Natural killer cell (primary cell): ENCODE data around the gene ZNF765. TPM values are rescaled to one million over a fixed set of nuclear protein-coding genes. Genes with fewer than 3 reads are reported as not detected.
A peak's percentile ranks its signal among the peaks of the same experiment; 100 is the strongest.
"Not testable (repeated sequence)": the region's sequence is repeated elsewhere in the genome, so short reads cannot be mapped to it uniquely, and the experiment has no call there.

ENCODE experiments used
- ATAC-seq, 3 donors: fragments of 150-1000 bp in 2 of 3; fragments of 200-7000 bp in 1 of 3; cut with Tn5 transposase; 1 replicate in 1 of 3; 2 replicates in 2 of 3; pipeline ENCODE4 v1.10.0; 2021; ENCODE audit warnings: mild to moderate bottlenecking in 2 of 3, moderate library complexity in 2 of 3
- DNase-seq, 2 donors: peaks; one replicate each; pipeline versions ENCODE4 v3.0.0 to v3.0.0-alpha.2; 2013 to 2021; ENCODE audit warnings: mixed read lengths in 1 of 2
- H3K27ac ChIP-seq: one replicate; pipeline ENCODE4 v1.5.1; 2013; ENCODE audit warnings: mild to moderate bottlenecking, low read length
- H3K27me3 ChIP-seq: one replicate; pipeline ENCODE4 v1.6.1; 2013; ENCODE audit warnings: low read length; ENCODE audit not compliant: control insufficient read depth, insufficient read depth
- H3K36me3 ChIP-seq: one replicate; pipeline ENCODE4 v1.6.1; 2013; ENCODE audit warnings: low read length; ENCODE audit not compliant: control insufficient read depth, insufficient read depth
- H3K4me1 ChIP-seq: one replicate; pipeline ENCODE4 v1.6.1; 2013; ENCODE audit warnings: low read length; ENCODE audit not compliant: control insufficient read depth, insufficient read depth
- H3K4me3 ChIP-seq: one replicate; pipeline ENCODE4 v1.5.1; 2013; ENCODE audit warnings: low read length
- H3K9me3 ChIP-seq: one replicate; pipeline ENCODE4 v1.6.1; 2013; ENCODE audit warnings: low read length; ENCODE audit not compliant: control insufficient read depth, insufficient read depth
- H3K27ac Mint-ChIP-seq, 2 donors: one replicate each; pipeline ENCODE4 v1.8.0; 2022; ENCODE audit warnings: mild to moderate bottlenecking in 2 of 2, mixed read lengths in 2 of 2, moderate library complexity in 1 of 2
- H3K27me3 Mint-ChIP-seq, 2 donors: one replicate each; pipeline ENCODE4 v1.8.0; 2022; ENCODE audit warnings: low read depth in 2 of 2, mixed read lengths in 2 of 2
- H3K36me3 Mint-ChIP-seq: one replicate; pipeline ENCODE4 v1.8.0; 2022; ENCODE audit warnings: mixed read lengths
- H3K4me1 Mint-ChIP-seq, 2 donors: one replicate each; pipeline ENCODE4 v1.8.0; 2022; ENCODE audit warnings: mixed read lengths in 2 of 2
- H3K4me3 Mint-ChIP-seq: one replicate; pipeline ENCODE4 v1.8.0; 2022; ENCODE audit warnings: mild to moderate bottlenecking, moderate library complexity, mixed read lengths
- H3K9me3 Mint-ChIP-seq, 2 donors: one replicate each; pipeline ENCODE4 v1.8.0; 2022; ENCODE audit warnings: mixed read lengths in 2 of 2
- CTCF ChIP-seq: fragments of 200-600 bp; IDR thresholded peaks from one replicate; pipeline ENCODE4 v1.8.0; 2022; ENCODE audit warnings: antibody characterized with exemption
- WGBS: methylation state at CpG from one replicate; pipeline ENCODE4 v1.1.7; 2013; ENCODE audit warnings: missing lambda C conversion rate; ENCODE audit not compliant: insufficient coverage; 5-methylcytosine and 5-hydroxymethylcytosine counted together
- intact Hi-C: fragments of 100-400 bp; cut with micrococcal nuclease; formaldehyde crosslinking; loops from one replicate; pipeline ENCODE4 v1.14.2; 2022
- total RNA-seq, 4 donors: library from RNA; stranded (reverse); fragments of 120-200 nt in 1 of 4; gene quantifications; one replicate each; pipeline versions ENCODE4 v1.2.3 to v1.2.4, GENCODE V29; 2013 to 2022

Gene ZNF765
- total RNA-seq: 10 to 100 TPM in 2 of 3 donors, 1 to 10 TPM in 1; 8.5 to 16.4 (median 11.8) TPM
- total RNA-seq (2013): 24.8 TPM

- Histone ChIP-seq H3K36me3 (peaks cover 13% of the 10 kb centered on the region), H3K4me1 (peaks cover 16% of the 10 kb centered on the region), H3K9me3 (peaks cover 12% of the 10 kb centered on the region), H3K27ac (peak within 1 kb of the TSS; percentile 62), H3K4me3 (peak within 1 kb of the TSS; percentile 74), H3K27me3 (no peaks in the 10 kb centered on the region)
- intact Hi-C loops: loop anchor here (1.0 to 10.0 kb wide), 3 partner anchors 30 to 200 kb away; partner anchors contain the start of genes ZNF525 and ZNF665
- no peaks in the 10 kb centered on the region for H3K27me3 Mint-ChIP-seq
- TF ChIP-seq CTCF: peak; percentile 57
- DNase-seq (peak; percentile 97 to 99), ATAC-seq (peak; percentile 97 to 99 (median 98))
- WGBS: under 1% methylated on average over 58 of the region's 58 CpGs
- H3K27ac Mint-ChIP-seq: peak within 1 kb of the TSS; percentile 90 to 93
- H3K4me3 Mint-ChIP-seq: peak within 1 kb of the TSS; percentile 97
- H3K4me1 Mint-ChIP-seq: peaks cover 19% of the 10 kb centered on the region in 2 donors
- peaks cover 4% of the 10 kb centered on the region for H3K36me3 Mint-ChIP-seq
- no peaks in the 10 kb centered on the region for H3K9me3 Mint-ChIP-seq
Observed at GRCh38 chr19:53394974-53395839, at the start of gene ZNF765. TSS of gene ZNF765 (plus strand) at chr19:53395149. CDS start at chr19:53398016, 2,867 bp downstream.

GRCh38 chr19:53355739-53356138 lies 39.2 kb upstream of the ZNF765 start:
- intact Hi-C loops: no loop called here
- H3K4me1 ChIP-seq: no peaks in the 10 kb centered on the region
- peaks cover 10% of the 10 kb centered on the region for H3K36me3 ChIP-seq
- WGBS: no CpG with 5 or more reads among the region's 1 CpG
- H3K9me3 Mint-ChIP-seq: peaks cover 13 to 19% of the 10 kb centered on the region in 2 donors
- H3K27ac Mint-ChIP-seq: no peak overlapping the region
- TF ChIP-seq CTCF: no peak
- H3K27me3 Mint-ChIP-seq: no peaks in the 10 kb centered on the region
- DNase-seq: no peak
- peaks cover 45% of the 10 kb centered on the region for H3K36me3 Mint-ChIP-seq
- H3K4me1 Mint-ChIP-seq: peaks cover 0 to 6% of the 10 kb centered on the region in 2 donors
- ATAC-seq: no peak
- no peak overlapping the region for H3K4me3 Mint-ChIP-seq
- no peak overlapping the region for H3K27ac ChIP-seq
- H3K27me3 ChIP-seq: no peaks in the 10 kb centered on the region
- H3K9me3 ChIP-seq: peaks cover 64% of the 10 kb centered on the region
- H3K4me3 ChIP-seq: no peak overlapping the region

- H3K4me3 Mint-ChIP-seq: no peak overlapping the region
Observed at GRCh38 chr19:53357821-53358581, 36.9 kb upstream of the ZNF765 start.

GRCh38 chr19:53360056-53360455 lies 34.9 kb upstream of the ZNF765 start:
- ATAC-seq, H3K4me1 Mint-ChIP-seq, H3K27ac Mint-ChIP-seq, DNase-seq, H3K27ac ChIP-seq, H3K27me3 Mint-ChIP-seq, H3K4me3 ChIP-seq, H3K4me1 ChIP-seq, intact Hi-C loops, H3K36me3 ChIP-seq, H3K4me3 Mint-ChIP-seq, H3K9me3 Mint-ChIP-seq, H3K27me3 ChIP-seq: not testable (repeated sequence)
- peaks cover 31% of the 10 kb centered on the region for H3K9me3 ChIP-seq
- peaks cover 12% of the 10 kb centered on the region for H3K36me3 Mint-ChIP-seq
- WGBS: 95% methylated on average over 6 of the region's 10 CpGs

More at GRCh38 chr19:53357821-53358581, 36.9 kb upstream of the ZNF765 start:
- peaks cover 46% of the 10 kb centered on the region for H3K9me3 ChIP-seq
- Mint-ChIP-seq H3K4me1 (peaks cover 0 to 6% of the 10 kb centered on the region in 2 donors), H3K27me3 (no peaks in the 10 kb centered on the region), H3K9me3 (peaks cover 5 to 6% of the 10 kb centered on the region in 2 donors), H3K27ac (no peak overlapping the region), H3K36me3 (peaks cover 23% of the 10 kb centered on the region)
- H3K27ac ChIP-seq: no peak overlapping the region
- ATAC-seq: no peak
- no peaks in the 10 kb centered on the region for H3K4me1 ChIP-seq
- no peak for DNase-seq
- no peak for TF ChIP-seq CTCF
- WGBS: 67% methylated on average over 33 of the region's 35 CpGs
- H3K27me3 ChIP-seq: no peaks in the 10 kb centered on the region
- H3K4me3 ChIP-seq: no peak overlapping the region
- no peaks in the 10 kb centered on the region for H3K36me3 ChIP-seq
- intact Hi-C loops: no loop called here
